Measurements from ENCODE around the gene CORIN.
"Not testable (repeated sequence)": the region's sequence is repeated elsewhere in the genome, so short reads cannot be mapped to it uniquely, and the experiment has no call there.

Gene CORIN

GRCh38 chr4:47767956-47768355 lies 69.9 kb downstream of the CORIN start:
- DNase-seq (ENCODE audit: low read depth in 2 of 2): not testable (repeated sequence)

- no peak for DNase-seq (ENCODE audit: low read depth in 2 of 2)
Observed at GRCh38 chr4:47763279-47763678, 74.6 kb downstream of the CORIN start.

GRCh38 chr4:47762376-47763266 lies 75.2 kb downstream of the CORIN start:
- DNase-seq (ENCODE audit: low read depth in 2 of 2): no peak

- DNase-seq (ENCODE audit: low read depth in 2 of 2): not testable (repeated sequence)
Observed at GRCh38 chr4:47753316-47753715, 84.6 kb downstream of the CORIN start.

- DNase-seq (ENCODE audit: low read depth in 2 of 2): no peak
Observed at GRCh38 chr4:47752214-47752613, 85.7 kb downstream of the CORIN start.

GRCh38 chr4:47750788-47751187 lies 87.1 kb downstream of the CORIN start:
- DNase-seq (ENCODE audit: low read depth in 2 of 2): no peak

GRCh38 chr4:47749858-47750257 lies 88.0 kb downstream of the CORIN start:
- no peak for DNase-seq (ENCODE audit: low read depth in 2 of 2)

- no peak for DNase-seq (ENCODE audit: low read depth in 2 of 2)
Observed at GRCh38 chr4:47749060-47749459, 88.8 kb downstream of the CORIN start.

GRCh38 chr4:47747846-47748494 lies 89.9 kb downstream of the CORIN start:
- DNase-seq (ENCODE audit: low read depth in 2 of 2): no peak

- DNase-seq (ENCODE audit: low read depth in 2 of 2): no peak
Observed at GRCh38 chr4:47747211-47747610, 90.7 kb downstream of the CORIN start.

- DNase-seq (ENCODE audit: low read depth in 2 of 2): no peak
Observed at GRCh38 chr4:47746122-47746521, 91.7 kb downstream of the CORIN start.

- no peak for DNase-seq (ENCODE audit: low read depth in 2 of 2)
Observed at GRCh38 chr4:47744843-47745382, 93.0 kb downstream of the CORIN start.

- no peak for DNase-seq (ENCODE audit: low read depth in 2 of 2)
Observed at GRCh38 chr4:47744253-47744652, 93.6 kb downstream of the CORIN start.

- DNase-seq (ENCODE audit: low read depth in 2 of 2): peak; percentile 17 to 20
Observed at GRCh38 chr4:47741200-47741599, 96.7 kb downstream of the CORIN start.

GRCh38 chr4:47737326-47737725 lies 100.5 kb downstream of the CORIN start:
- no peak for DNase-seq (ENCODE audit: low read depth in 2 of 2)

- no peak for DNase-seq (ENCODE audit: low read depth in 2 of 2)
Observed at GRCh38 chr4:47736555-47736954, 101.3 kb downstream of the CORIN start.

GRCh38 chr4:47736146-47736545 lies 101.7 kb downstream of the CORIN start:
- no peak for DNase-seq (ENCODE audit: low read depth in 2 of 2)

GRCh38 chr4:47733302-47734175 lies 104.3 kb downstream of the CORIN start:
- no peak for DNase-seq (ENCODE audit: low read depth in 2 of 2)

GRCh38 chr4:47731182-47731581 lies 106.7 kb downstream of the CORIN start:
- no peak for DNase-seq (ENCODE audit: low read depth in 2 of 2)

- no peak for DNase-seq (ENCODE audit: low read depth in 2 of 2)
Observed at GRCh38 chr4:47729131-47729680, 108.7 kb downstream of the CORIN start.

- DNase-seq (ENCODE audit: low read depth in 2 of 2): no peak
Observed at GRCh38 chr4:47721892-47722575, 115.8 kb downstream of the CORIN start.

Data from fibroblast of skin of left quadriceps (primary cell).